C4-2B (cell line): ENCODE measurements around the gene CFAP54.
A peak's percentile ranks its signal among the peaks of the same experiment; 100 is the strongest.

ENCODE experiments used
- H3K27ac ChIP-seq: fragments of 450-650 bp; 2 replicates; pipeline ENCODE4 v1.5.1; 2017
- CTCF ChIP-seq: fragments of 450-650 bp; conservative IDR thresholded peaks from 2 replicates; pipeline ENCODE4 v1.5.1; 2017; ENCODE audit warnings: mild to moderate bottlenecking
- ZFX ChIP-seq: fragments of 450-650 bp; IDR thresholded peaks from 2 replicates; pipeline ENCODE4 v1.6.1; 2017

The CFAP54 gene, protein sequence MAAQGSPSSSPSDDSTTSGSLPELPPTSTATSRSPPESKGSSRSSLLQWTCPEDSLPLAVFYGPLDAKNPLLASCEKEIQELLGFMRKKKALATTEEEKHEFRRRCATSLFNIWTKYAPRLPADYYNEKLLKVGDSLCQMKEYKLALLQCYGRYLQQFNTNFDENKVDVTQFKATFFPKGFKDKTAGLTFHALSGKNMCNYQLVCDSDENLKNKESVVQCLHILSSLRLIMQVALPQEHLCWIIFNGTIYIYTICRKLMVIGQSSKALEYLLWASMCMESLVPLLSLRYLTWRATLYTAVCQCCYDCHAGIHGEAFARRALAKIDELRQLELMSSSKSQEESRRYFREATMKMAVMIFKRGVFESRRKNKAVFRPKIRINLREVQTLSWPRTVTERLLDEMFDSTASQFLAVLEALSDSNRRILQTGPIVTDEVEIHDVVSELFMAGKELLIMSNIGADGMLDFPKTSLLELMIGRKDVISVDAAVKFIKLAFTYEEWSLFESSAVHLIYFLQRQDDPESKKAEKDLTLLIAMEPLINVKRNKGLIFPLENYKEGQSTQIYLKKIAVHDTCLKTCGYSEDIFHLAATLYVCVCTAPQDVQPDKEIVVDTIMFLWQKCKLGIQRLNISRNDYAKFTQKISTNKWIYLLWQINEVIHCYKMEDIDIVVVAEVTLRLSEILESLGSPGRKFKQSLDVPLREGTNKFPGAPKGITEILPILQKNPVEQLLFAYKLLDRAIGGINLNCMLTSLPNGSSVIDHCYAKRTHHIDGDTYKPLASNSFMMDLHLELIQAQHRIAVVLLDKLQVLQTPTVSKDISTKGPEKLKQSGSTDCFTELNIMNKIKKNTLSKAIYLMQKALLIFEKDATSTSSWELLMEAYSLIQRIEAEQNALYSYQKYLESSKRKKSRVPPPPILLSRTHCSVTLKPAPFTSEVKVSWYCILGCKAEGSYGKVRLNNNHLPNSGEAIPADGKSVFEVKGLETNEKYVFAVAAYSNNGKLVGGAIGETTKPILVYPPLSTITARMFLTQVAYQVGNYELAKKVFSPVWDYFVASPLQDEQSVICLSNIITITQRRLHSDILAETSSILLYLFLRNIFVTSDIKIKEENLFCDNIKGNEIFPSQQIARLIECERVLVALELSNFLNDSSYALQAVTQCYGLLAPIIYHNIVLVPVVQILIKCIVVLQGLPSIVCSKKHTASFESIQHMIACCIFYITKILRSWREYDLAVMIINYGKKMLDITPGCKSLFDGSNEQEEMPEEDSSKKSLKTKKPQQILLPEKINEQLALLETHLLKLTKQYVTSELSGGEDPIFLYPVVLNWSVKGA (N-terminal part only)

DNA sequence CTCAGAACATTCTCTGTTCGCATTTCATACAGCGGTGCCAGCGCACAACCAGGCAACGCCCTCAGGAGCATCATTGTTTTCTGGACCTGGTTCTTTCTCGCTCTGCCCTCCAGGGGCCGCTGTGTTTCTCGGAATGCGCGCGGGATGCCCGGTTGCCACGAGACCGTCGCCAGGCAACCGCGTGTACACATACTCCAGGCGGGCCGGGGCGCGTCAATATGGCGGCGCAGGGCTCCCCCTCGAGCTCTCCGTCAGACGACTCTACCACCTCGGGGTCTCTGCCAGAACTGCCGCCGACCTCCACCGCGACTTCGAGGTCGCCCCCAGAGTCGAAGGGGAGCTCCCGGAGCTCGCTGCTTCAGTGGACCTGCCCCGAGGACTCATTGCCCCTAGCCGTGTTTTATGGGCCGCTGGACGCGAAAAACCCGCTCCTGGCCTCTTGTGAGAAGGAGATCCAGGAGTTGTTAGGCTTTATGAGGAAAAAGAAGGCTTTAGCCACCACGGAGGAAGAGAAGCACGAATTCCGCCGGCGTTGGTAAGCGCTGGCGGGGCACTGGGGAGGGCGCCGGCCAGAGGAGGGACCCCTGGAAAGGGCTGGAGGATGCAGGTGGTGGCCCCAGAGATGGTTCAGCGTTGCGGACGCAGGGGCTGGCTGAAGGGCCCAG is at the start of gene CFAP54:
Gene CFAP54 (plus strand): TSS at position 186 of the 665 bp plus-strand sequence. CDS start 33 bp downstream, at position 219.
- H3K27ac ChIP-seq: no peak within 1 kb of the TSS
- TF ChIP-seq CTCF (peak; percentile 91), ZFX (no peak)

DNA sequence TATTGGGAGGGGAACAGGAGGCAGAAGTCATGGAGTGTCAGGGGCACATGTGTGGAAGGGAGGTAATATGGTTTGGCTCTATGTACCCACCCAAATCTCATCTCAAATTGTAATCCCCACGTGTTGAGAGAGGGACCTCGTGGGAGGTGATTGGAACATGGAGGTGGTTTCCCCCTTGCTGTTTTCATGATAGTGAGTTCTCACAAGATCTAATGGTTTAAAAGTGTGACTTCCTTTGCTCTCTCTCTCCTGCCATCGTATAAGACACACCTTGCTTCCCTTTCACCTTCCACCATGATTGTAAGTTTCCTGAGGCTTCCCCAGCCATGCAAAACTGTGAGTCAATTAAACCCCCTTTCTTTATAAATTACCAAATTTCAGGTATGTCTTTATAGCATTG is 47.6 kb upstream of the CFAP54 start:
- TF ChIP-seq ZFX: no peak
- no peak for TF ChIP-seq CTCF
- no peak overlapping the region for H3K27ac ChIP-seq

DNA sequence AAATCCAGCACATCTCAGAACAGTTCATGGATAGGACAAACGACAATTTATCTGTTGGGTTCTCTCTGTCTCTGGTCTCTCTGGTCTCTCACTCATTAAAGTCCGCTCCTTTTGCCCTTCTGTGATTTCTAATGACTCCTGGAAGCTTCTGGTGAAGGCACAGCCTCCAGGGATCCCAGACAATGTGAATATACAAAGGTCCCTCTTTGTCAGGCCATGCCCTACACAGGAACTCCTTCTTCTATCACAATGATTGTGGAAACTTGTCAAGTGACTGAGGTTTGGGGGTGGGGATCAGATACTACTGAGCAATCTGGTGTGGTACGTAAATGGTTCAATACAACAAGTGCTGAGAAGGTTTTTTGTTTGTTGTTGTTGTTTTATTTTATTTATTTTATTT is 46.5 kb upstream of the CFAP54 start:
- TF ChIP-seq CTCF (no peak), ZFX (no peak)
- no peak overlapping the region for H3K27ac ChIP-seq

DNA sequence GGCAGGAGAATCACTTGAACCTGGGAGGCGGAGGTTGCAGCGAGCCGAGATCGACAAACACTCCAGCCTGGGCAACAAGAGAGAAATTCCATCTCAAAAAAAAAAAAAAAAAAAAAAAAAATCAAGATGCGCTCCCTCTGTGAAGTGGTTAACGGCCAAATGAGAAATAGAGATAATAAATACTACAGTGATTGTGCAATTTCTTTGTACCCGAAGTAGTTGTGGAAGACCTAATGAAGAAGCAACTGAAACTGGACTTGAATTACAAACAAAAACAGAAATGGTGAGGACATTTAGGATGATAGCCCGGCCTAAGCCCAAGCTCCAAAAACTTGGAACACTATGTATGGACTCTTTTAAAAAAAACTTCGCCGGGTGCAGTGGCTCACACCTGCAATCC is 45.0 kb upstream of the CFAP54 start:
- H3K27ac ChIP-seq: no peak overlapping the region
- no peak for TF ChIP-seq ZFX
- TF ChIP-seq CTCF: no peak

- no peak overlapping the region for H3K27ac ChIP-seq
- TF ChIP-seq CTCF (no peak), ZFX (no peak)
Observed at GRCh38 chr12:96445691-96446583, 43.4 kb upstream of the CFAP54 start.

DNA sequence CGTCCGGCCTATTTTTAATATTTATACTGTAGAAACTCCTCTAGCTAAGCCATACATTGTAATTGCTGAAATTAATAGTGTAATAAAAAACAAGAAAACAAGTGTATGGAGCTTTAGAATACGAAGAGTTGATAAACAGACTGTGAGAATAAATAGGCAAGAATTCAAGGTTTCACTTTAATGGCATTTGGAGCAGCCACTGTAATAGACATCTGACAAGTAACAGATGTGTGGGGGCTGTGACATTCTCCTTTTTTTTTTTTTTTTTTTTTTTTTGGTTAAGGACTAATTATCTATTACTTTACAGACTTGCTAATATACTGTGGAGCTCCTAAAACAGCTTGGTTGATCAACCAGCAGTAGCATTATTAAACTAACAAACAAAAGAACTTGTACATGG is 42.1 kb upstream of the CFAP54 start:
- TF ChIP-seq ZFX (no peak), CTCF (no peak)
- H3K27ac ChIP-seq: no peak overlapping the region
